Raji (cell line): ENCODE data around the gene KCNJ5.

Experiments
- POLR2A ChIP-seq: IDR thresholded peaks from 2 replicates; pipeline ENCODE4 v1.6.1; 2011; ENCODE audit warnings: low read depth, low read length, control low read depth; ENCODE audit not compliant: insufficient read depth

The KCNJ5 gene

GRCh38 chr11:128963744-128964325 lies 72.7 kb downstream of the KCNJ5 start:
- no peak for TF ChIP-seq POLR2A

- TF ChIP-seq POLR2A: no peak
Measured at GRCh38 chr11:128964463-128964930, 73.3 kb downstream of the KCNJ5 start.

- no peak for TF ChIP-seq POLR2A
Measured at GRCh38 chr11:128965485-128965884, 74.3 kb downstream of the KCNJ5 start.

GRCh38 chr11:128967578-128967977 lies 76.4 kb downstream of the KCNJ5 start:
- no peak for TF ChIP-seq POLR2A

- no peak for TF ChIP-seq POLR2A
Measured at GRCh38 chr11:128968916-128969315, 77.8 kb downstream of the KCNJ5 start.
